ENCODE data around the gene MTFR2. TPM values are rescaled to one million over a fixed set of nuclear protein-coding genes. Genes with fewer than 3 reads are reported as not detected.

The MTFR2 gene
- 1 to 10 TPM in 1 of 2 donors, under 1 TPM in 1; 0.08 to 3.6 TPM for total RNA-seq
- under 1 TPM; 0.11 to 0.31 TPM for polyA plus RNA-seq

DNA sequence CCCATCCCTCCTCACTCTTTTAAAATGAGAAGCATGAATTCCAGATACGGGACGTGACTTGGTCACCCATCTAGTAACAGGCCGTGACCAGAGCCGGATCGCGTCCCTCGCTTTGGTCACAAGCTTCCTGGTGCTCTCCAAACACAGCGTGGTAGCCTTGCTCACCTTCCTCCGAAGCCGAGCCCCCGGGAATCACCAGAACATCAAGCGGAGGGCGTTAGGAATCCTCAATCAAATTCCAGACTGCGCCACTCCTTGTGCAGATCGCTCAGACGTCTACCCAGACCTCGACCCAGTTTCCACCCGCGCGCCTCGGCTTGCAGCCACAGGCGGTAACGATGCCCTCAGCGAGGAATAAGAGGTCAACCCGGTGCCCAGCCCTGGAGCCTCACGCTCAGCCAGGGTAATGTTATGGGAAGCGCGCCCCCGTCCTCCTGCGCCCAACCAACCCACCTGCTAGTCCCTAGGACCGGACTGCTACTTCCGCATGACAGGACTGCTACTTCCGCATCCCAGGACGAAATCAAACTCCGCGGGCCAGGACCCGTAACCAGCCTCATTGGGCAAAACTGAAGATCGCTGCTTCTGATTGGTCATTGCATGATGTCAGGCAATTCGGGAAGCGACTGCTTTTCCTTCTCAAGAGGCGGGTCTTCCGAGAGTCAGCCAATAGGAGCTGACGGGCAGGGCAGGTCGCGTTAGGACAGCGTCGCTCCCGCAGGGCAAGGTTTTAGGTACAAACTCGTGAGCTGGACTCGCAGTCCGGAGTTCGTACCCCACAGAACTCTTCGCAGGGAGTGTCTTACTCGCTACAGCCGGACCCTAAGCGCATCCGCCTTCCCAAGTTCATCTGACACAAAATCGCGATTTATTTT is at the start of gene MTFR2:
TSS of gene MTFR2 (minus strand) at position 501 of the 875 bp plus-strand sequence. CDS start 1,212 bp downstream, outside the sequence.
- peak; percentile 94 for DNase-seq (ENCODE audit: low spot score)
- Histone ChIP-seq H3K4me3 (ENCODE audit: low read depth in 1 of 3, low read length in 3 of 3) (peak within 1 kb of the TSS; percentile 58 to 86 (median 80)), H3K27me3 (ENCODE audit: control insufficient read depth in 4 of 4, insufficient read depth in 4 of 4, low read length in 3 of 4) (no peaks in the 10 kb centered on the region), H3K27ac (ENCODE audit: low read depth in 1 of 2, low read length in 2 of 2) (peak within 1 kb of the TSS; percentile 33 to 68), H3K4me1 (ENCODE audit: control insufficient read depth in 4 of 4, insufficient read depth in 4 of 4, low read length in 3 of 4) (peaks cover 0 to 19% (median 16%) of the 10 kb centered on the region in 4 donors), H3K9ac (ENCODE audit: low read depth in 1 of 2, low read length in 2 of 2) (peak within 1 kb of the TSS in 1 of 2 donors; percentile 60), H3K9me3 (ENCODE audit: control insufficient read depth in 4 of 4, low read length in 3 of 4) (no peaks in the 10 kb centered on the region), H3K36me3 (ENCODE audit: control insufficient read depth in 4 of 4, insufficient read depth in 3 of 4, low read depth in 1 of 4, low read length in 3 of 4) (no peaks in the 10 kb centered on the region)
- under 1% methylated on average over 59 of the region's 59 CpGs for WGBS
- peak in 1 of 2 donors; percentile 41 for TF ChIP-seq RAD21 (IDR thresholded peaks at IDR 0.05)
- peak; percentile 100 for TF ChIP-seq SP1 (IDR thresholded peaks at IDR 0.05)
- TF ChIP-seq JUND (IDR thresholded peaks at IDR 0.05): peak; percentile 41 to 60
- TF ChIP-seq, protein P1, sequence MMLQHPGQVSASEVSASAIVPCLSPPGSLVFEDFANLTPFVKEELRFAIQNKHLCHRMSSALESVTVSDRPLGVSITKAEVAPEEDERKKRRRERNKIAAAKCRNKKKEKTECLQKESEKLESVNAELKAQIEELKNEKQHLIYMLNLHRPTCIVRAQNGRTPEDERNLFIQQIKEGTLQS (IDR thresholded peaks at IDR 0.05): peak; percentile 31
- TF ChIP-seq TAF1 (conservative IDR thresholded peaks at IDR 0.05): peak; percentile 50
- TF ChIP-seq, protein P2, sequence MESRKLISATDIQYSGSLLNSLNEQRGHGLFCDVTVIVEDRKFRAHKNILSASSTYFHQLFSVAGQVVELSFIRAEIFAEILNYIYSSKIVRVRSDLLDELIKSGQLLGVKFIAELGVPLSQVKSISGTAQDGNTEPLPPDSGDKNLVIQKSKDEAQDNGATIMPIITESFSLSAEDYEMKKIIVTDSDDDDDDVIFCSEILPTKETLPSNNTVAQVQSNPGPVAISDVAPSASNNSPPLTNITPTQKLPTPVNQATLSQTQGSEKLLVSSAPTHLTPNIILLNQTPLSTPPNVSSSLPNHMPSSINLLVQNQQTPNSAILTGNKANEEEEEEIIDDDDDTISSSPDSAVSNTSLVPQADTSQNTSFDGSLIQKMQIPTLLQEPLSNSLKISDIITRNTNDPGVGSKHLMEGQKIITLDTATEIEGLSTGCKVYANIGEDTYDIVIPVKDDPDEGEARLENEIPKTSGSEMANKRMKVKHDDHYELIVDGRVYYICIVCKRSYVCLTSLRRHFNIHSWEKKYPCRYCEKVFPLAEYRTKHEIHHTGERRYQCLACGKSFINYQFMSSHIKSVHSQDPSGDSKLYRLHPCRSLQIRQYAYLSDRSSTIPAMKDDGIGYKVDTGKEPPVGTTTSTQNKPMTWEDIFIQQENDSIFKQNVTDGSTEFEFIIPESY (IDR thresholded peaks at IDR 0.05): peak; percentile 47
- peak; percentile 40 for TF ChIP-seq NR2F2 (IDR thresholded peaks at IDR 0.05)
- peak; percentile 89 to 93 for TF ChIP-seq RXRA (IDR thresholded peaks at IDR 0.05)
- TF ChIP-seq HNF4G (IDR thresholded peaks at IDR 0.05): peak; percentile 82
- TF ChIP-seq FOXA1 (IDR thresholded peaks at IDR 0.05): no peak
- no peak for TF ChIP-seq FOXA2 (IDR thresholded peaks at IDR 0.05)
- peak; percentile 45 to 86 for TF ChIP-seq GABPA (IDR thresholded peaks at IDR 0.05 in 1 of 2, conservative IDR thresholded peaks at IDR 0.05 in 1 of 2)
- peak; percentile 63 for TF ChIP-seq YY1 (IDR thresholded peaks at IDR 0.05)
- TF ChIP-seq, protein P3, sequence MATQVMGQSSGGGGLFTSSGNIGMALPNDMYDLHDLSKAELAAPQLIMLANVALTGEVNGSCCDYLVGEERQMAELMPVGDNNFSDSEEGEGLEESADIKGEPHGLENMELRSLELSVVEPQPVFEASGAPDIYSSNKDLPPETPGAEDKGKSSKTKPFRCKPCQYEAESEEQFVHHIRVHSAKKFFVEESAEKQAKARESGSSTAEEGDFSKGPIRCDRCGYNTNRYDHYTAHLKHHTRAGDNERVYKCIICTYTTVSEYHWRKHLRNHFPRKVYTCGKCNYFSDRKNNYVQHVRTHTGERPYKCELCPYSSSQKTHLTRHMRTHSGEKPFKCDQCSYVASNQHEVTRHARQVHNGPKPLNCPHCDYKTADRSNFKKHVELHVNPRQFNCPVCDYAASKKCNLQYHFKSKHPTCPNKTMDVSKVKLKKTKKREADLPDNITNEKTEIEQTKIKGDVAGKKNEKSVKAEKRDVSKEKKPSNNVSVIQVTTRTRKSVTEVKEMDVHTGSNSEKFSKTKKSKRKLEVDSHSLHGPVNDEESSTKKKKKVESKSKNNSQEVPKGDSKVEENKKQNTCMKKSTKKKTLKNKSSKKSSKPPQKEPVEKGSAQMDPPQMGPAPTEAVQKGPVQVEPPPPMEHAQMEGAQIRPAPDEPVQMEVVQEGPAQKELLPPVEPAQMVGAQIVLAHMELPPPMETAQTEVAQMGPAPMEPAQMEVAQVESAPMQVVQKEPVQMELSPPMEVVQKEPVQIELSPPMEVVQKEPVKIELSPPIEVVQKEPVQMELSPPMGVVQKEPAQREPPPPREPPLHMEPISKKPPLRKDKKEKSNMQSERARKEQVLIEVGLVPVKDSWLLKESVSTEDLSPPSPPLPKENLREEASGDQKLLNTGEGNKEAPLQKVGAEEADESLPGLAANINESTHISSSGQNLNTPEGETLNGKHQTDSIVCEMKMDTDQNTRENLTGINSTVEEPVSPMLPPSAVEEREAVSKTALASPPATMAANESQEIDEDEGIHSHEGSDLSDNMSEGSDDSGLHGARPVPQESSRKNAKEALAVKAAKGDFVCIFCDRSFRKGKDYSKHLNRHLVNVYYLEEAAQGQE (IDR thresholded peaks at IDR 0.05): peak; percentile 55
- TF ChIP-seq, protein P4, sequence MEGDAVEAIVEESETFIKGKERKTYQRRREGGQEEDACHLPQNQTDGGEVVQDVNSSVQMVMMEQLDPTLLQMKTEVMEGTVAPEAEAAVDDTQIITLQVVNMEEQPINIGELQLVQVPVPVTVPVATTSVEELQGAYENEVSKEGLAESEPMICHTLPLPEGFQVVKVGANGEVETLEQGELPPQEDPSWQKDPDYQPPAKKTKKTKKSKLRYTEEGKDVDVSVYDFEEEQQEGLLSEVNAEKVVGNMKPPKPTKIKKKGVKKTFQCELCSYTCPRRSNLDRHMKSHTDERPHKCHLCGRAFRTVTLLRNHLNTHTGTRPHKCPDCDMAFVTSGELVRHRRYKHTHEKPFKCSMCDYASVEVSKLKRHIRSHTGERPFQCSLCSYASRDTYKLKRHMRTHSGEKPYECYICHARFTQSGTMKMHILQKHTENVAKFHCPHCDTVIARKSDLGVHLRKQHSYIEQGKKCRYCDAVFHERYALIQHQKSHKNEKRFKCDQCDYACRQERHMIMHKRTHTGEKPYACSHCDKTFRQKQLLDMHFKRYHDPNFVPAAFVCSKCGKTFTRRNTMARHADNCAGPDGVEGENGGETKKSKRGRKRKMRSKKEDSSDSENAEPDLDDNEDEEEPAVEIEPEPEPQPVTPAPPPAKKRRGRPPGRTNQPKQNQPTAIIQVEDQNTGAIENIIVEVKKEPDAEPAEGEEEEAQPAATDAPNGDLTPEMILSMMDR (IDR thresholded peaks at IDR 0.05; ENCODE audit: low read depth, low read length, missing input control): no peak
- TF ChIP-seq EGR1 (IDR thresholded peaks at IDR 0.05; ENCODE audit: low read depth in 2 of 2): peak in 1 of 2 donors; percentile 83
- TF ChIP-seq, protein P5, sequence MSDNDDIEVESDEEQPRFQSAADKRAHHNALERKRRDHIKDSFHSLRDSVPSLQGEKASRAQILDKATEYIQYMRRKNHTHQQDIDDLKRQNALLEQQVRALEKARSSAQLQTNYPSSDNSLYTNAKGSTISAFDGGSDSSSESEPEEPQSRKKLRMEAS (IDR thresholded peaks at IDR 0.05): peak; percentile 80
- peak; percentile 97 to 98 for TF ChIP-seq HNF4A (conservative IDR thresholded peaks at IDR 0.05)
